Activated CD4-positive, alpha-beta memory T cell treated with anti-CD3 and anti-CD28 coated beads for 36 hours (primary cell): ENCODE measurements around the gene CACNA1C. TPM values are rescaled to one million over a fixed set of nuclear protein-coding genes. Genes with fewer than 3 reads are reported as not detected.

ENCODE experiments used
- CTCF ChIA-PET: fragments of 350-600 bp; sonication (Branson Sonifier 250); formaldehyde crosslinking; loops from one replicate; lab custom pipeline; 2021; ENCODE audit warnings: antibody characterized with exemption, inconsistent platforms; lab: Charles Lee
- POLR2A ChIA-PET: fragments of 350-600 bp; sonication (Branson Sonifier 250); formaldehyde crosslinking; loops from one replicate; lab custom pipeline; 2021; ENCODE audit warnings: antibody characterized with exemption; lab: Charles Lee
- DNase-seq: peaks from one replicate; pipeline ENCODE4 v3.0.0-alpha.2; 2020
- H3K27ac Mint-ChIP-seq: one replicate; pipeline ENCODE4 v1.8.0; 2021; ENCODE audit warnings: mixed read lengths
- H3K27me3 Mint-ChIP-seq: one replicate; pipeline ENCODE4 v1.8.0; 2021; ENCODE audit warnings: mixed read lengths
- H3K36me3 Mint-ChIP-seq: one replicate; pipeline ENCODE4 v1.8.0; 2021; ENCODE audit warnings: mixed read lengths
- H3K4me1 Mint-ChIP-seq: one replicate; pipeline ENCODE4 v1.8.0; 2021; ENCODE audit warnings: low read depth, mixed read lengths
- H3K4me3 Mint-ChIP-seq: one replicate; pipeline ENCODE4 v1.8.0; 2021; ENCODE audit warnings: mild to moderate bottlenecking, mixed read lengths
- H3K9me3 Mint-ChIP-seq: one replicate; pipeline ENCODE4 v1.8.0; 2021; ENCODE audit warnings: mixed read lengths
- intact Hi-C: fragments of 100-400 bp; cut with micrococcal nuclease; formaldehyde crosslinking; loops from one replicate; pipeline ENCODE4 v1.15.1; 2023
- total RNA-seq, 2 experiments: library from RNA; stranded (reverse); gene quantifications; one replicate each; pipeline ENCODE4 v1.2.3, GENCODE V29; 2021

The CACNA1C gene
- total RNA-seq, 2 experiments from 2014 or later: 0.07 to 0.12 TPM

- Mint-ChIP-seq H3K27me3 (peaks cover 23% of the 10 kb centered on the region), H3K4me1 (no peaks in the 10 kb centered on the region), H3K36me3 (no peaks in the 10 kb centered on the region), H3K4me3 (no peak overlapping the region), H3K9me3 (no peaks in the 10 kb centered on the region), H3K27ac (no peak overlapping the region)
- intact Hi-C loops: no loop called here
- CTCF ChIA-PET: interaction anchor here (1.1 kb wide), 1 partner anchor 21 kb away, joined by 3 read pairs; no protein-coding TSS in a partner anchor
- DNase-seq: no peak
- POLR2A ChIA-PET: no interaction called here
These were observed 9.7 kb upstream of the CACNA1C start for GRCh38 chr12:2043054-2043453.

GRCh38 chr12:2044165-2044564, 8.6 kb upstream of the CACNA1C start:
- ChIA-PET POLR2A (no interaction called here), CTCF (interaction anchor here (1.4 kb wide), 1 partner anchor 10 kb away, joined by 4 read pairs; no protein-coding TSS in a partner anchor)
- H3K9me3 Mint-ChIP-seq: no peaks in the 10 kb centered on the region
- H3K27ac Mint-ChIP-seq: no peak overlapping the region
- no peaks in the 10 kb centered on the region for H3K36me3 Mint-ChIP-seq
- DNase-seq: no peak
- no peaks in the 10 kb centered on the region for H3K4me1 Mint-ChIP-seq
- intact Hi-C loops: no loop called here
- H3K4me3 Mint-ChIP-seq: no peak overlapping the region
- peaks cover 28% of the 10 kb centered on the region for H3K27me3 Mint-ChIP-seq

- Mint-ChIP-seq H3K27ac (no peak overlapping the region), H3K4me1 (peaks cover 5% of the 10 kb centered on the region), H3K9me3 (no peaks in the 10 kb centered on the region), H3K27me3 (peaks cover 38% of the 10 kb centered on the region), H3K4me3 (no peak overlapping the region), H3K36me3 (no peaks in the 10 kb centered on the region)
- ChIA-PET POLR2A (no interaction called here), CTCF (interaction anchor here (1.1 kb wide), 1 partner anchor 12 kb away, joined by 3 read pairs; no protein-coding TSS in a partner anchor)
- DNase-seq: no peak
- intact Hi-C loops: no loop called here
These were observed 5.8 kb upstream of the CACNA1C start for GRCh38 chr12:2046957-2047356.

- H3K4me1 Mint-ChIP-seq: peaks cover 5% of the 10 kb centered on the region
- no peaks in the 10 kb centered on the region for H3K9me3 Mint-ChIP-seq
- H3K27ac Mint-ChIP-seq: no peak overlapping the region
- no peak for DNase-seq
- no peaks in the 10 kb centered on the region for H3K36me3 Mint-ChIP-seq
- ChIA-PET POLR2A (no interaction called here), CTCF (interaction anchor here (1.1 kb wide), 1 partner anchor 13 kb away, joined by 3 read pairs; no protein-coding TSS in a partner anchor)
- intact Hi-C loops: no loop called here
- no peak overlapping the region for H3K4me3 Mint-ChIP-seq
- peaks cover 39% of the 10 kb centered on the region for H3K27me3 Mint-ChIP-seq
These were observed 5.0 kb upstream of the CACNA1C start for GRCh38 chr12:2047752-2048151.

- Mint-ChIP-seq H3K36me3 (no peaks in the 10 kb centered on the region), H3K27me3 (peaks cover 45% of the 10 kb centered on the region), H3K4me1 (peaks cover 15% of the 10 kb centered on the region), H3K27ac (no peak overlapping the region), H3K9me3 (no peaks in the 10 kb centered on the region), H3K4me3 (no peak overlapping the region)
- no peak for DNase-seq
- intact Hi-C loops: no loop called here
- ChIA-PET CTCF (interaction anchor here (1.2 kb wide), 1 partner anchor 16 kb away, joined by 3 read pairs; no protein-coding TSS in a partner anchor), POLR2A (no interaction called here)
These were observed 2.9 kb upstream of the CACNA1C start for GRCh38 chr12:2049604-2050540.

- peak overlapping the region; percentile 44 for H3K4me3 Mint-ChIP-seq
These were observed 826 bp upstream of the CACNA1C start for GRCh38 chr12:2051700-2052621.

GRCh38 chr12:2053691-2054090, 904 bp downstream of the CACNA1C start:
- intact Hi-C loops: no loop called here
- Mint-ChIP-seq H3K4me1 (peaks cover 15% of the 10 kb centered on the region), H3K27ac (no peak overlapping the region), H3K36me3 (no peaks in the 10 kb centered on the region), H3K9me3 (no peaks in the 10 kb centered on the region), H3K4me3 (no peak overlapping the region), H3K27me3 (peaks cover 61% of the 10 kb centered on the region)
- DNase-seq: no peak
- ChIA-PET POLR2A (no interaction called here), CTCF (no interaction called here)

More at GRCh38 chr12:2051700-2052621, 826 bp upstream of the CACNA1C start:
- no peaks in the 10 kb centered on the region for H3K36me3 Mint-ChIP-seq
- no peak overlapping the region for H3K27ac Mint-ChIP-seq
- H3K27me3 Mint-ChIP-seq: peaks cover 56% of the 10 kb centered on the region
- H3K9me3 Mint-ChIP-seq: no peaks in the 10 kb centered on the region
- intact Hi-C loops: no loop called here
- peaks cover 15% of the 10 kb centered on the region for H3K4me1 Mint-ChIP-seq
- ChIA-PET POLR2A (no interaction called here), CTCF (interaction anchor here (1.0 kb wide), 2 partner anchors 12 to 16 kb away, joined by 3 read pairs; no protein-coding TSS in a partner anchor)
- DNase-seq: no peak

GRCh38 chr12:2054091-2055018, 1.6 kb downstream of the CACNA1C start:
- ChIA-PET POLR2A (no interaction called here), CTCF (interaction anchor here (0.8 to 1.0 kb wide), 2 partner anchors 23 to 420 kb away, joined by 3 read pairs; no protein-coding TSS in a partner anchor)
- no peaks in the 10 kb centered on the region for H3K9me3 Mint-ChIP-seq
- intact Hi-C loops: no loop called here
- H3K27me3 Mint-ChIP-seq: peaks cover 56% of the 10 kb centered on the region
- H3K27ac Mint-ChIP-seq: no peak overlapping the region
- H3K36me3 Mint-ChIP-seq: no peaks in the 10 kb centered on the region
- peaks cover 15% of the 10 kb centered on the region for H3K4me1 Mint-ChIP-seq
- H3K4me3 Mint-ChIP-seq: peak overlapping the region; percentile 51
- DNase-seq: no peak

- Mint-ChIP-seq H3K27me3 (peaks cover 34% of the 10 kb centered on the region), H3K36me3 (no peaks in the 10 kb centered on the region), H3K4me1 (peaks cover 10% of the 10 kb centered on the region), H3K9me3 (no peaks in the 10 kb centered on the region), H3K27ac (no peak overlapping the region), H3K4me3 (no peak overlapping the region)
- DNase-seq: peak; percentile 64
- CTCF ChIA-PET: interaction anchor here (1.0 kb wide), 1 partner anchor 526 kb away, joined by 3 read pairs; no protein-coding TSS in a partner anchor
- POLR2A ChIA-PET: no interaction called here
- intact Hi-C loops: loop anchor here (2.0 kb wide), 1 partner anchor 234 kb away; no protein-coding TSS in a partner anchor
These were observed 4.4 kb downstream of the CACNA1C start for GRCh38 chr12:2057041-2057794.

- ChIA-PET POLR2A (no interaction called here), CTCF (no interaction called here)
- Mint-ChIP-seq H3K4me3 (no peak overlapping the region), H3K27me3 (peaks cover 33% of the 10 kb centered on the region), H3K9me3 (no peaks in the 10 kb centered on the region), H3K27ac (no peak overlapping the region), H3K4me1 (peaks cover 10% of the 10 kb centered on the region), H3K36me3 (no peaks in the 10 kb centered on the region)
- intact Hi-C loops: loop anchor here (2.0 kb wide), 1 partner anchor 233 kb away; no protein-coding TSS in a partner anchor
- DNase-seq: no peak
These were observed 5.1 kb downstream of the CACNA1C start for GRCh38 chr12:2057795-2058408.
